CD4-positive, alpha-beta T cell treated with Interleukin-2 at 100 ng/mL for 4 hours (primary cell): ENCODE data around the gene CD2.

ENCODE experiments used
- DNase-seq: peaks from one replicate; pipeline ENCODE4 v3.0.0-alpha.2; 2020; ENCODE audit warnings: low spot score

Gene CD2

GRCh38 chr1:116777831-116778830, 23.9 kb downstream of the CD2 start:
- peak; percentile 57 for DNase-seq

- no peak for DNase-seq
Observed at GRCh38 chr1:116781034-116781433, 26.8 kb downstream of the CD2 start.

DNA sequence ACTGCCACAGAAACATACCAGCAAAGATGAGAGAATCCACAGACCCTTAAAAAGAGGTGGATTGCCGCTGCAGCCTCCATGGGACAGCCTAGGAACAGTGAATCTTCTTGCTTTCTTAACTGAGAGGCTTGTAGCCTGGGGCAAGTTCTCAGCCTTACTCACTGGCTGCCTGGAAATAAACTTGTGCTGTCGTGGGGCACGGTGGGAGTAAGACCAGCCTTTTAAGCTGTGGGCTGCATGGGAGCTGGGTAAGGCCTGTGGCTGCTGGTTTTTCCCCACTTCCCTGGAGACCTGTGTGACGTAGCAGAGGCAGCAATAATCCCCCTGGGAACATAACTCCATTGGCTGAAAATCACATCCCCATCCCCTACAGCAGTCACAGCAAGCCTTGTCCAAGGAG, 30.8 kb downstream of the CD2 start:
- DNase-seq: no peak

DNA sequence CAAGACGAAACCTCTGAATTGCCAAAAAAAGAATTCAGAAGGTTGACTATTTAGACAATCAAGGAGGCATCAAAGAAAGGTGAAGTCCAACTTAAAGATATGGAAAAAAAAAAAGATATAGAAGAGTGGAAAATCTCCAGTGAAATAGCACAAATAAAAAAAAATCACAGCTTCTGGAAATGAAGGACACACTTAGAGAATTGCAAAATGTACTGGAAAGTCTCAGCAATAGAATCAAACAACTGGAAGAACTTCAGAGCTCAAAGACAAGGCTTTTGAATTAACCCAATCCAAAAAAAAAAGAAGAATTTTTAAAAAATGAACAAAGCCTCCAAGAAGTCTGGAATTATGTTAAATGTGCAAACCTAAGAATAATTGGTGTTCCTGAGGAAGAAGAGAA, 31.8 kb downstream of the CD2 start:
- DNase-seq: no peak

- DNase-seq: no peak
Observed at GRCh38 chr1:116791727-116792126, 37.5 kb downstream of the CD2 start.

GRCh38 chr1:116793357-116793935, 39.2 kb downstream of the CD2 start:
- no peak for DNase-seq

GRCh38 chr1:116794371-116794770, 40.1 kb downstream of the CD2 start:
- no peak for DNase-seq

DNA sequence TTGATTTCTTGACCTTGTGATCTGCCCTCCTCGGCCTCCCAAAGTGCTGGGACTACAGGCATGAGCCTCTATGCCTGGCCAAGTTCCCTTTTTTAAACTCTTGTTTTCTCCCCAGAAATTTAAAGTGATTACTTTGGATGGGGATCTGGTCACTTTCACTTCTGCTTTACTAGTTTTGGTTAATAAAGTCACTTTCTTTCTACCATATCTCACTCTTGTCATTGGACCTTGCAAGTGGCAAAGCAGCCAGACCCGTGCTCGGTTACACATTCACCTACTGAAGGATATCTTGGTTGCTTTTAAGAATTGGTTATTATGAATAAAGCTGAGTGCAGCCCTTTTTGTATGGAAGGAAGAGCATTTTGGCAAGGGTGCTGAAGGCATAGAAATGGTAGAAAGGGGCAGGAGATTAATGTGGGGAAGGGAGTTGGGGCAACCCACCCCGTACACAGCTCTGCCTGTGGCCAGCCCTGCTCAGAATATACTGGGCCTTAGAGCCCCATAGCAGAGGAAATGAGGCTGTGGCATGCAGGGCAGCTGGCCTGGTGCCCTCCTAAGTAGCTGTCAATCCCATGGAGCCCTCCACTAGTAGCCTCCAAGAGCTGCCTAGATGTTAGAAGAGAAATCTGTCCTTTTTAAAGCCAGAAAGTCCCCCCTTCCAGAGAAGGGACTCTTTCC, 40.7 kb downstream of the CD2 start:
- no peak for DNase-seq

GRCh38 chr1:116795482-116795829, 41.2 kb downstream of the CD2 start:
- DNase-seq: no peak

GRCh38 chr1:116804736-116805135, 50.5 kb downstream of the CD2 start:
- DNase-seq: peak; percentile 37

DNA sequence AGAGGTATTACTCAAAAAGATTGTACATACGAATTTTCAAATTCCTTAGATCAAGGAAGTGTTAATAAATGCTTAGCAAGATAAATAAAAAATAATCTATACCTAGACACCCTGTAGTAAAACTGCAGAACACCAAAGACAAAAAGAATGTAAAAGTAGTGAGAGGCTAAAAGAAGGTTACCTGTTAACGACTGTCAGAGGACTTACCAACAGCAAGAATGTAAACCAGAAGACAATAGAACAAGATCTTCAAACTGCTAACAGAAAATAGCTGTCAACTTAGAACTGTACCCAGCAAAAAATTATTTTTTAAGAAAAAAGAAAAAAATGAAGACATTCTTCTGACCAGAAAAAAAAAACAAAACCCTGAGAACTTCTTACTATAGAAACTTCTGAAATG, 51.2 kb downstream of the CD2 start:
- DNase-seq: no peak

DNA sequence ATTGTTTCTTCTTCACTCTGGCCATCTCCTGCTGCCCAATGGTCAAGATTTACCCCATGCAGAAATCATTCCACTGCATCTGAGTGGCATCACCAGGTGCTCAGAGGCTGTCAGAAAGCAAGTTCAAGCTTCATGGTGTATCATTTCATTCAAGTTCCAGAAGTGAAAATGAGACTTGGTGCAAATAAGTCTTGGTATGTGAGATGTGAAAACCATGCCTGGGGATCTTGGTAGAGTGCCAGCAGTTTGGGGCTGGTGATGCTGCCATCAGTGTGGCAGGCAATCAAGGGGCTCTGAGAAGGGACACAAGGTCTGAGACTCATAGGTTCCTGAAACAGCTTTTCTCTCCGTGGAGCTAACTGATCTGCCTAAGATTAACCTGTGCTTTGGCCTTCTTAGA, 52.0 kb downstream of the CD2 start:
- DNase-seq: peak; percentile 78

DNA sequence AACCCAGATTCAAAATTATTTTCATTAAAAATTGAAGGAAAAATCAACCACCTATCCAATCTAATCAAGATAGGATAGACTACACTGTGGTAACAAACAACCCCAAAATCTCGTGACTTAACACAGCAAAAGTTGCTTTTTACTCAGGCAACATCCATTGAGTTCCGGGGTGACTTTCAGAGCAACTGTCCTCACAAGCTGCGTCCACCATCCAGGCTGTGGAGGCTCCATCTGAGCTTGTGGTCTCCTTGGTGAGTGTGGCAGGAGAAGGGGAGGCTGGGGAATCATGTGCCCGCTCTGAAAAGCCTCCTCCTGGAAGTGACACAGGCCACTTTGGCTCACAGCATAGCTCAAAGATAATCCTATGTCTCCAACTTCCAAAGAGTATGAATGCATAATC, 52.4 kb downstream of the CD2 start:
- DNase-seq: no peak

DNA sequence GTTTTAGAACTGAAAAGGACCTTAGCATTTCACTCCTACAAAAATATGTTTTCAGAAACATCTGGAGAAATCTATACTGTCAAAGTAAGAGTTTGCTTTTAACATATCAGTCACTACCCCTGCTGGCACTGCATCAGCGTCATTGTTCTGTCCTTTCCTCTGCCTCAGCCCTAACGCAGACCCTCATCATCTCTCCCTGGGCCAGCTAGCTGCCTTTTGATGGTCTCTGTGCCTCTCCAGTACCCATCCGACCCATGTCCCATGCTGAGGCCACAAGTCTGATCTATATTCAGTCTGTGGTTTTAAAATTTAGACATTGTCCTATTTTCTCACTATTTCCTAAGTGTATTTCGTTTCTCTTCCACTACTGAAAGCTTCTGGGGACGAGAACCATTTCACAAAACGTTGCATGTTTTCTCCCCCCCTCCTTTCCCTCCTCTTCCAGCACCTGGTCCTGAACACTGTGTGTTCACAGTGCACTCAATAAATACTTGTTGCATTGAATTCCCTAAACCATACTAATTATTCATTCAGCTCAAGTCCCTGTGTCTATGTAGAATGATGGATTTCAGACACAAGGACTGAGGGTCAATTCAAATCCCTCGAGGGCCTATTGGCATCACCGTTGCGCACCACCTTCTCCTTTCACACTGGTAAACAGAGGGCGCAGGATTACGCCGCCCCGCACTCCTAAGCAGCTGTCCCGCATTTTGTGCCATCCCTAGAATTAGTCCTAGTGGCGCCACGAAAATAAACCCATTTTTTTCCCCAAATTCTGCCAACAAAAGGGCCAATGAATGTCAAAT, 53.4 kb downstream of the CD2 start:
- no peak for DNase-seq

DNA sequence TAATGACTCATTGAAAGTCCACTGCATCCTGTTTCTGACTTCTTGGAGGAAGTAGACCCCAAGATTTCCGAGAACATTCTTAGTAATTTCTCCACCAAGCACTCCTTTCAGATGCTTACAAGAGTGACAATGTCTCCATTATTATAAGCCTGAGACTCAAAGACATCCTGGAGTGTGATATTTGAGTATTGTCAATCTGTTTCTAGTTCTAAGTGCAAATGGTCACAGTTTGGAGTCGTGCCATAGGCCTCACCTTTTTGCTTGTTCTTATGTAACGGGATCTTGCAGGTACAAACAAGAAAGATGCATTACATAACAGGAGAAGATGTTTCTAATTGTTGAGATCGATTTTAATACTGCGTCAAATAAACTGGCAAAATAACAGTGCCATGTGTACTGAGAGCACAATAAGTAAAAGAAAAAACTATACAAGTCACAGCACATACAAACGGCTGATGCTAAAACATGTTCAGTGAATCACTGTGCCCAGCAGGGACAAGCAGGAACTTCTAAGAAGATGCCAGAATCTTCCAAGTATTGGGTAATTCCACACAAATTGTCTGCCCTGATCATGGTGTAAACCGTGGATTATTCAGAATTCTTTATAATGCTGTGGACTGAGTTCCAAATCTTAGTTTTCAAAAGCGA, 54.1 kb downstream of the CD2 start:
- DNase-seq: peak; percentile 77

DNA sequence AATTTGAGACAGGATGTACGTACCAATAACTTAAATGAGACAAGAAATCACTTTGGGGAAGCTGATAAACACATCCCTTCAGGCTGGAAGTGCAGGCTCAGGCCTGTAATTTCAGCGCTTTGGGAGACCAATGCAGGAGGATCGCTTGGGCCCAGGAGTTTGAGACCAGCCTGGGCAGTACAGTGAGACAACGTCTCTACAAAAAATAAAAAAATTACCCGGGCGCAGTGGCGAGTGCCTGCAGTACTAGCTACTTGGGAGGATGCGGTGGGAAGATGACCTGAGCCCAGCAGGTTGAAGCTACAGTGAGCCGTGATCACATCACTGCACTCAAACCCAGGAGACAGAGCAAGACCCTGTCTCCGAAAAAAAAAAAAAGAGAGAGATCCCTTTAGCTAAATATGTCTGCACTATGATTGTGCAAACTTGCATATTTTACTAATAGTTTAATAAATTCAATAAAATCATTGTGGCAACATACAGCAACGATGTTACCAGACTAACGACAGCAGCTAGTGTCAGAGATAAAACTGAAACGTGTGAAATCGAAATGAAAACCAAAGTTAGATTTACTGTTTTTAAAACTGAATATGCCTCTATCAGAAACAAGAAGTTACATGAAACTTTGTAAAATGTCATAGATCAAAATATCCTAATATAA, 54.7 kb downstream of the CD2 start:
- DNase-seq: peak; percentile 35

GRCh38 chr1:116811321-116811720, 57.1 kb downstream of the CD2 start:
- DNase-seq: no peak

DNA sequence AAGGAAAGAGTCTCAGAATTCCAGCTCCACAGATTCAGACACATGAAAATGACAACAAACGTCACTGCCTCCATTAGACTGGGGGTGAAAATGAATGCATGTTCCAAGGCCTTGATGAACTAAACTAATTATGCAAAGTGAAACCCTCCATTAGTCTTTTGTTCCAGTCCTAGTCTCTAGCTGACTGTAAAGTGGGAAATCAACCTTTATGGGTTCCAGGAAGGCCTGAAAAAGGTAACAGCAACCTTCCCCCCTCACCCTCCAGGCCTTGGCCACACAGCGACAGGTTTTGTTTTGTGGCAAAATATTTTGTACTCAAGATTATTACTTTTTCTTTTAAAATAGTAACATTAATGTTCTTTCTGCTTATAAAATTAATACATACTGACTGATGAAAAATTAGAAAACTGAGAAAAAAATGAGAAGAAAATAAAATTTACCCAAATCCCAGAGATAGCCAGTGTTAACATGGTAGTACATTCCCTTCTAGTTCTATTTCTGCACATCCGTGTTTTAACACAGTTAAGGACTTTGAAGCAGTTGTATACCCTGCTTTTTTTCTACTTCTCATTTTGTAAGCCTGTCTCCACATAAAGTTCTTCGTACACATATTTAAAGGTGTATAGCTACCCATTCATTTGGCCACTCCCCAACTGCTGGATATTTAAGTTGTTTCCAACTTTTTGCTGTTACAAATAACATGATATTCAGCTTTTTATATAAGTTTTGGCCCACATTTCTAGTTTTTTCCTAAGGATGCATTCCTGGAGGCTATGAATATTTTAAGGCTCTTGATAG, 60.9 kb downstream of the CD2 start:
- no peak for DNase-seq

- peak; percentile 86 for DNase-seq
Observed at GRCh38 chr1:116817582-116818064, 63.4 kb downstream of the CD2 start.
